ENCODE data around the gene AFAP1L1.

Gene AFAP1L1

GRCh38 chr5:149367972-149368645, 96.5 kb downstream of the AFAP1L1 start:
- DNase-seq (ENCODE audit: low read depth in 2 of 3, low spot score in 1 of 3): no peak

- no peak for DNase-seq (ENCODE audit: low read depth in 2 of 3, low spot score in 1 of 3)
These were observed 99.2 kb downstream of the AFAP1L1 start for GRCh38 chr5:149370878-149371277.

- DNase-seq (ENCODE audit: low read depth in 2 of 3, low spot score in 1 of 3): peak; percentile 27 to 64 (median 47)
These were observed 99.8 kb downstream of the AFAP1L1 start for GRCh38 chr5:149371296-149371962.

- no peak for DNase-seq (ENCODE audit: low read depth in 2 of 3, low spot score in 1 of 3)
These were observed 100.6 kb downstream of the AFAP1L1 start for GRCh38 chr5:149372076-149372795.

- no peak for DNase-seq (ENCODE audit: low read depth in 2 of 3, low spot score in 1 of 3)
These were observed 101.3 kb downstream of the AFAP1L1 start for GRCh38 chr5:149372932-149373331.

- no peak for DNase-seq (ENCODE audit: low read depth in 2 of 3, low spot score in 1 of 3)
These were observed 102.6 kb downstream of the AFAP1L1 start for GRCh38 chr5:149374303-149374702.

- no peak for DNase-seq (ENCODE audit: low read depth in 2 of 3, low spot score in 1 of 3)
These were observed 103.1 kb downstream of the AFAP1L1 start for GRCh38 chr5:149374801-149375200.

- no peak for DNase-seq (ENCODE audit: low read depth in 2 of 3, low spot score in 1 of 3)
These were observed 103.8 kb downstream of the AFAP1L1 start for GRCh38 chr5:149375434-149375833.

GRCh38 chr5:149376104-149376503, 104.4 kb downstream of the AFAP1L1 start:
- no peak for DNase-seq (ENCODE audit: low read depth in 2 of 3, low spot score in 1 of 3)

GRCh38 chr5:149376711-149377447, 105.2 kb downstream of the AFAP1L1 start:
- DNase-seq (ENCODE audit: low read depth in 2 of 3, low spot score in 1 of 3): no peak

- DNase-seq (ENCODE audit: low read depth in 2 of 3, low spot score in 1 of 3): no peak
These were observed 106.7 kb downstream of the AFAP1L1 start for GRCh38 chr5:149378241-149378820.

- DNase-seq (ENCODE audit: low read depth in 2 of 3, low spot score in 1 of 3): no peak
These were observed 107.6 kb downstream of the AFAP1L1 start, which contains the start of gene IL17B for GRCh38 chr5:149379177-149379761. IL17B (minus strand) TSS chr5:149379292; CDS start chr5:149379225, 67 bp downstream.

GRCh38 chr5:149379818-149380374, 108.2 kb downstream of the AFAP1L1 start:
- DNase-seq (ENCODE audit: low read depth in 2 of 3, low spot score in 1 of 3): no peak

- DNase-seq (ENCODE audit: low read depth in 2 of 3, low spot score in 1 of 3): no peak
These were observed 108.9 kb downstream of the AFAP1L1 start for GRCh38 chr5:149380466-149381121.

GRCh38 chr5:149381261-149381985, 109.8 kb downstream of the AFAP1L1 start:
- no peak for DNase-seq (ENCODE audit: low read depth in 2 of 3, low spot score in 1 of 3)

GRCh38 chr5:149381986-149382338, 110.3 kb downstream of the AFAP1L1 start:
- DNase-seq (ENCODE audit: low read depth in 2 of 3, low spot score in 1 of 3): peak; percentile 56 to 76 (median 63)

GRCh38 chr5:149382517-149383220, 111.0 kb downstream of the AFAP1L1 start:
- DNase-seq (ENCODE audit: low read depth in 2 of 3, low spot score in 1 of 3): no peak

- DNase-seq (ENCODE audit: low read depth in 2 of 3, low spot score in 1 of 3): no peak
These were observed 111.7 kb downstream of the AFAP1L1 start for GRCh38 chr5:149383399-149383798.

GRCh38 chr5:149386166-149386565, 114.5 kb downstream of the AFAP1L1 start:
- no peak for DNase-seq (ENCODE audit: low read depth in 2 of 3, low spot score in 1 of 3)

Data from stimulated activated CD4-positive, alpha-beta T cell treated with anti-CD3 and anti-CD28 coated beads, Interleukin-12 subunit alpha, Interleukin-12 subunit beta, amount 100 ng/mL, for 48 hours (primary cell).